Fibroblast of skin of right quadriceps (primary cell): ENCODE data around the gene RAB37.

Experiments
- DNase-seq: peaks from one replicate; pipeline ENCODE4 v3.0.0-alpha.2; 2013

RAB37 gene, protein sequence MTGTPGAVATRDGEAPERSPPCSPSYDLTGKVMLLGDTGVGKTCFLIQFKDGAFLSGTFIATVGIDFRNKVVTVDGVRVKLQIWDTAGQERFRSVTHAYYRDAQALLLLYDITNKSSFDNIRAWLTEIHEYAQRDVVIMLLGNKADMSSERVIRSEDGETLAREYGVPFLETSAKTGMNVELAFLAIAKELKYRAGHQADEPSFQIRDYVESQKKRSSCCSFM

DNA sequence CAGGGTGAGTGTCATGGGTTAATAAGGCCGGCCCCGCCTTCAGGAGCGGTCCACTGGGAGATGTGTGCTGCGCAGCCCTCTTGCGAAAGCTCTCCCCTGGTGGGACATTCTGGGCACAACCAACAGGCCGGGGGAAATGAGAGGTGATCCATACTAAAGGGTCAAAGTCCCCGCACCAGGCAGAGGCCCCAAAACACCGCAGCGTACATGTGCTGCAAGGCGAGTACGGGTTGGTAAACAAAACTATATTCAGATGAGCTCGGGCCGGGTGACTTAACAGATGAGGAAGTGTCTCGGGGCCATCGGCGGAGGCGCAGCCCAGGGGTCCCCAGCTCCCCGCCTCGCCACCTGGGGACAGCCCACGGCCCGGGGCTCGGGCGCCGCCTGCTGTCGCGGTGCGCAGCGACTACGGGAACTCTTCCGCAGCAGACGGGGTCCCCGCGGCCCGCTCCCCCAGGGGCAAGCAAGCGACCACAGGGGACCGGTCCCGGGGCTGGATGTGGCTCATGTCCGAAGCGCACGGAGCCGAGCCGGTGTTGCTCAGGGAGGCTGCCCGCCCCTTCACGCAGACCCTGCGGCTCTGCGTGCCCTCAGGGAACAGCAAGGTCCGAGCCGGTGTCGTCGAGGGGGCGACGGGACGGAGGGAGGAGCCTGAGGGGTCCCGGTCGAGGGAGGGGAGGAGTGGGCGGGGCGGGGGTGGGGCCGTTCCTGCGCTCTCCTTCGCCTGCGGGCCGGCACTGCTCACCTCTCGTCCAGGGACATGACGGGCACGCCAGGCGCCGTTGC, at the start of gene RAB37:
Gene RAB37, plus strand, starts transcription at position 744 of the 786 bp plus-strand sequence. Its CDS starts 17 bp downstream, at position 761.
- no peak for DNase-seq

DNA sequence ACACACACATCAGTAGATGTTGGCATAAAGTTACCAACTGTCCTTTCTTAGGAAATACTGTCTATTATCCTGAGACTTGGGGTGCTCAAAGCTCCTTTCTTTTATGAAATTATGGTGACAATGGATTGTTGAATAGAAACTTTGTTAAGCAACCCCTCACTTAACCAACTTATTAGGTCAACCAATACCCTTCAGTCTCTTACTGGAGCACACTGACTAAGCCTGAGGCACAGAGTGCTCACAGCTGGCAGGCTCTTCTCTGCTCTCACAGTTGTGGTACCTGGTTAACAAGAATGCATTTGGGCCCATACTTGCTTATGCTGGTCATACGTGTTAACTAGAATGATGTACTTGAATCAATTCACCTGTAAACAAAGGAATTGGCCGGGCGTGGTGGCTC, 49.2 kb upstream of the RAB37 start:
- DNase-seq: no peak

DNA sequence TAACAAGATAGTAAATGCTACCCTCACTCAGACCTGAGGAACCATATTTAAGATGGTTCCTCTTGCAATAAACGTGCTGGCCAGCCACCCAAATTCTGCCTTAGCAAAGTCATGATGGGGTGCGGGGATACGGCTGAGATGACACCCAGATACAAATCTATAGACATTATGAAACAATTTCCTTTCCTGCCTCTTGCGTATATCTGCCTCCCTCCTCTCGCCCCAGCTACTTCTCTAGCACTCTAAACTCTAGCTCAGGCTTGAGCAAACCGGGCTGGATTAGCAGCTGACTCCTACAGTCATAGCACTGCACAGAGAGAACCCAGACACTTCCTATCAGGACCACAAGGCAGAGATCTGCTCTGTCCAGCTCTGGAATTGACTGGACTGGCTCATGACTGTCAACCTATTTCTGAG, 46.6 kb upstream of the RAB37 start:
- no peak for DNase-seq

DNA sequence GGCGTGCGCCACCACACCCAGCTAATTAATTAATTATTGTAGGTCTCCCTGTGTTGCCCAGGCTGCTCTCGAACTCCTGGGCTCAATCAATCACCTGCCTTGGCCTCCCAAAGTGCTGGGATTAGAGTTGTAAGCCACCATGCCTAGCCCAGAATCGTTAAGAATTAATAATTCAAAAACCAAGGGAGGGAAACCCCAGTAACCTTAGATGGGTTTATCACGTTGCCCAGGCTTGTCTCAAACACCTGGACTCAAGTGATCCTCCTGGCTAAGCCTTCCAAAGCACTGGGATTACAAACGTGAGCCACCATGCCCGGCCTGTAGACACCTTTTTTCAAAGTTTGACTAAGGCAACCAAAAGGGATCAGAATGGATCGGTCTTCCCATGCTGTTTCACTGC, 45.9 kb upstream of the RAB37 start:
- DNase-seq: no peak

DNA sequence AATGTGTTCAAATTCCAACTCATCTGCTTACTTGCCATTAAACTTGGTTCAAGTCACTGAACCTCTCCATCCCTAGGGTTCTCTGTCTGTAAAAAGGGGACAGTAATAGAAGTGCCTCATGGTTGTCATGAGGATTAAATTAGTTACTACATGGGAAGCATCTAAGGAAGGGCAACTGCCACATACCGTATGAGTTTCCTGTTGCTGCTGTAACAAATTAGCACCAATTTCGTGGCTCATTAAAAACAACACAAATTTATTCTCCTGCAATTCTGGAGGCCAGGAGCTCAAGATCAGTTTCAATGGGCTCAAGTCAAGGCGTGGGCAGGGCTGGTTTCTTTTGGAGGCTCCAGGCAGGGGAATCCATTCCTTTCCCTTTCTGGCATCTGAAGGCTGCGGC, 43.0 kb upstream of the RAB37 start:
- no peak for DNase-seq

DNA sequence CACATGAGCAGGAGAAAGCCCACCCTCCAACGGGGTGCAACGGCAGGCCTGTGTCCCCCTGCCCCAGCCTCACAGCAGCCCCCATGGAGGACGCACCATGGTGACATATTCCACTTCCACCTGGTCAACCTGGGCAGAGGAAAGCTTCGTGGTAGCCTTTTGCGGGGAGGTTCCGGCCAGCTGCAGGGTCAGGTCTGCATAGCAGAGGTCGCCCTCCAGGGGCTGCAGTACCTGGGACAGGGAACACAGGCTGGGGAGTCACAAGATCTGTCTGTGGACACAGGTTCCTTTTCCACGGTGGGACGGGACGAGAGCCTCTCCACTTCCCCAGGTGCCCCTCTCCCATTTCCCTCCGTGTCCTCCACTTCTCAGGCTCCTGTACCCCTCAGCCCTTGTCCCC, 41.4 kb upstream of the RAB37 start:
- no peak for DNase-seq

DNA sequence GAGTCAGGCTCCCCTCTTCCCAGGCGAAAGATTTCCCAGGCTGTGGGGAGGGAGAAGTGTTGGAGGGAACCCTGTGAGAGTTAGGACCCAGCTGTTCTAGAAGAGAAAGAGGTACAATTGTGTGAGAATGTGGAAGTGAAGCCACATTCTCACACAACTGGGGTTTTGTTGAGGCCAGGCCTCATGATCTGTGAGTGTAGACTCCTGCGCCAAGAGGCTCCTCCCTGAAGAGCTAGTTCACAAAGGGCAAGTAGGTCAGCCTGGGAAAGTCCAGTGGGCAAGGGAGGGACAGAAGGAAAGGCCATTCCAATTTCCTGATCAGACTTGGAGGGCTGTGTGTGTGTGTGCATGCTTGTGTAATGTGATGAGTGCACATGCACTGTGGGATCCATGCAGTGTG, 39.5 kb upstream of the RAB37 start:
- DNase-seq: no peak

DNA sequence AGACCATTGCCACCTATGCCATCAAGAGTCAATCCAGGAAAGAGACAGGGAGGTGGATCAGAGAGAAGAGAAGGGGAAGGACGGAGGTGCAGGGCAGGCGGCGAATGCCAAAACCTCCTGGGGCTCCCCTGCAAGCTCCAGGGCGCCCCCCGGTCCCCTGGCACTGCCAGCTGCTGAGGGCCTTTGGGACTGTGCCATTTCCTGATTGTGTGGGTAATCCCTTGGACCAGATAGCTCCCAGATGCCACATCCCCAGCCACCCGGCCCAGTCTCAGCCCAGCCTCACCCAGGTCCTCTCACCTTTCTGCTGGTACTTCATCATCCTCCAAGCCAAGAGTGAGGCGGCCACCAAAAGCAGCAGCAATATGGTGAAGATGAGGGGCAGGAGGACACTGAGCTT, 39.0 kb upstream of the RAB37 start:
- no peak for DNase-seq

DNA sequence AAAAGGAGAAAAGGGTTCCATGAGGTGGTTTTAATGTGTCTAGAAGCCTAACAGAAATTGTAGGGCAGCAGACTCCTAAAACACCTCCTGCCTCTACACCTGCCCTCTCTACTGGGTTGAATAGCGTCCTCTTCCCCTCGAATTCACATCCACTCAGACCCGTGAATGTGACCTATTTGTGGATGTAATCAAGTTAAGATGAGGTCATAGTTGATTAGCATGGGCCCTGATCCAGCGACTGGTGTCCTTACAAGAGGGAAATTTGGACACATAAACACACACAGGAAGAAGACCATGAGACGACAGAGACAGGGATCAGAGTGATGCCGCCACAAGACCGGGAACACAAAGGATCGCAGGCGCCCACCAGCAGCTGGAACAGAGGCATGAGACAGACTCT, 37.8 kb upstream of the RAB37 start:
- DNase-seq: no peak

DNA sequence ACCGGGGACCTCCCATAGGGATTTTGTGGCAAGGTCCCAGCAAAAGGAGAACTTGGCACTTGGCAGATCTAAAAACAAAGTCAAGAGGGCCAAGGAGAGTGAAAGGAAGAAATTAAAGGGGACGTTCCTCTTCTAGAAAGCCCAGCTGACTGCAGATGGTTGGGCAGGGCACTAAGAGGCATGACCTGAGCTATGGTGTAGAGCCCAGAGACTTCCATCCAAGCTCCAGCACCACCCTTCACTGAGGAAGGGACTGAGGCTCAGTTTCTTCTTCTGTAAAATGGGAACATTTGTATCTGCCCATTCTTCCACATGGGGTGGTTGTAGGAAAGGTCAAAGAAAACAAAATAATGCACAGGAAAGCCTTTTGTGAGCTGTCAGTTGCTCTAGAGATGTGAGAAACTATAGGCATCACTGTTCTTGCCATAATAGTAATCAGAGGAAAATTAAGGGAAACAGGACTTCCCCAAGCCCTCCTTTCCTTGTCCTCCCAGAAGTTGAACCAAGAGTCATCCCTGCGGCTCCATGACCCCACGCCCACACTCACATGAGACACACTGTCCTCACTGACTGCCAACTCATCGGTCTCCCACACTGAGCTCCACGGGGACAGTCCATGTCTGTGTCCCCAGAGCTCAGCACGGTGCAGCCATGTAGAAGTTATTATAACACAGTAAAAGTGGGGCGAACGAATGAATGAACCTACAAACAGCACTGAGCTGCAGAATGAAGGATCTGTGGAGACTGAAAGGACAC, 34.8 kb upstream of the RAB37 start:
- DNase-seq: no peak

DNA sequence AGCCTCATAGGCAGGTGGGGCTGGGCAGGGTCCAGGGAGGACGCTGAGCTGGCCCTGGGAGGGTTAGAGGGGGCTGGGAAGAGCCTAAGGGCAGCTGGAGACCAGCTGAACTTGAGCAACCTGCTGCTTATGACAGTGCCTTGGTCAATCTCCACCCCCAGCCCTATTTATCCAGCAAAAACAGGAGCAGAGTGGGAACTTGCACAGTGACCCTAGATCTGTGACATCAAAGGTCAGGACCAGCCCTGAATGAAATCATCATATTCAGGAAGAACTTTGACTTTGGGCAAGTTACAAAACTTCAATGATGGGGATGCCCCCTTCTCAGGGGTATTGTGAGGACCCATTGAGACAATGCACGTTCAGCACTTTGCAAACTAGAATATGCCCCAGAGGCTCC, 33.7 kb upstream of the RAB37 start:
- DNase-seq: no peak

DNA sequence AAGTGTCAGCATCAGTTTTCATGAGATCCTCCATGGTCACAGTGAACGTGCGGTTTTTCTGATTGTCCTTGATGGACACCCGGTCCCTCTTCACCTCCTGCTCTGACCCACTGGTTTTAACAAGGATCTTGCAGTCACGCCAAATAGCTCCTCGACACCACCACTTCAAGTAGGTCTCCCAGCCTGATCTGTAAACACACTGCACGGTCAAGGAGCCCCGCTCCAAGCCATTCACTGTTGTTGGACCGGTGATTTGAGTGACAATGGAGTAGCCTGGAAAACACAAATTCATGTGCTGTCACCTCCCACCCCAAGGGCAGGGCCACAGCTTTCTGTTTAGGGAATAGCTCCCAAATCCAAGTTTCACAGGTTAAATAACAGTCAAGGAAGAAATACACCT, 32.5 kb upstream of the RAB37 start:
- no peak for DNase-seq

DNA sequence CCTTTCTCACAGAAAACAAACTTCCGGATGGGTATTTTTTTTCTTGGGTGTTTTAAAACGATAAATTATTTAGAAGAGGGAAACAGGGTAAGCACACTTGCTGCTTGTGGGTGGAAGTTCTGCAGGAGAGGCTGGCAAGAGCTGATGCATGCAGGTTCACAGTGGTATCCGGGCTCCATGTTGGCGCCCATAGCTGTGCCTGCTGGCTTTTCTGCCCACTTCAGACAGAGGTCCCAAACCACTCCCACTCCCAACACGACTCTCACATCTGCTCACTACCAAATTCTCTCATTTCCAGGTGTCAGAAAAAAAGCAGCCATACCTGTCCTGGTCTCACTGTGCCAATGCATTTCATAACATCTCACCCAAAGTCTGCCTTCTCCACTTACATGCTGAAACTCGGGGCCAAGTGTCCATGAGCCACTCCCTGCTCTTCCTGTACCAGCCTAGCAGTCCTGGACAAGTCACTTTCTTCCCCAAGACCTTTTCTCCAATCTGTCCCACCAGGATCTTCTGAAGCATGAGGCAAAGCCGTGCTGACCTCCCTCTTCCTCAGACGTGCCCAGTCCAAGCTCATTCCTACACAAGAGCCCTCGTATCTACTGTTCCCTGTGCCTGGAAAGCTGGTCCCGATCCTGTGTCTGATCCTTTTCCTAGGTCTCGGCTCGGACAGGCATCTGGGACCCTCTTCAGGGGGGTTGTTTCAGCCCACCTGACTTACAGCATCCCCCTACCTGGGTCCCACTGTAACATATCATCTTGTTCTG, 25.8 kb upstream of the RAB37 start:
- DNase-seq: no peak

DNA sequence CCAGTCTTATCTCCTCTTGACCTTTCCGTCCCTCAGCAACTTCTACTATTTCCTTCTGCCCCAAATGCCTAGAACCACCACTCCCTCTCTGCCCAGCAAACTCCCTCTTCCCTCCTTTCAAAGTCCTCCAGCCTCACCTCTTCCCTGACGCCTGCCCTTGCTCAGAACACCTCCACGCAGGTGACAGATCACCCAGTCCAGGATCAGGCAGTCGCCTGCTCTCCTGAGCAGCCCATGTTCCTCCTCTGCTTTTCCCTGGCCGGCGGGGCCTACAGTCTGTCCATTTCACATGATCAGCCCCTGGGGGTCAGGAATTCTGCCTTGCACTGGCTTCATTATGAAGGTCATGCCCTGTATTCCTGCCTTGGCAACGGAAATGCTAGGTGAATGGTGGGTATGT, 24.8 kb upstream of the RAB37 start:
- DNase-seq: no peak

DNA sequence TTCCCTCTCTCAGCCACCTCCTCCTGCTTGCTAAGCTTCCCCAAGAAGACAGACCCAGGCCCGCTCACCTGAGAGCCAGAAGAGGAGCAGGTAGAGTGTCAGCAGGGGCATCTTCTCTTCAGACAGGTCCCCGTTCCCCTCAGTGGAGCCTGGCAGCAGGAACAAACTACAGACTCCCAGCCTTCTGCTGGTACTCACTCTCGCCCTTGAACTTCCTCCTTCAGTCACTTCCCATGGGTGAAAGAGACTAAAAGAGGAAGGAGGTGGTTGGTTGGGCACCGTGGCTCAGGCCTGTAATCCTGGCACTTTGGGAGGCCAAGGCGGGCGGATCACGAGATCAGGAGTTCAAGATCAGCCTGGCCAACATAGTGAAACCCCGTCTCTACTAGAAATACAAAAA, 24.3 kb upstream of the RAB37 start, which contains the start of gene CD300LF:
Gene CD300LF, minus strand, starts transcription at position 168 of the 400 bp plus-strand sequence. Its CDS starts 57 bp downstream, at position 111.
- no peak for DNase-seq

DNA sequence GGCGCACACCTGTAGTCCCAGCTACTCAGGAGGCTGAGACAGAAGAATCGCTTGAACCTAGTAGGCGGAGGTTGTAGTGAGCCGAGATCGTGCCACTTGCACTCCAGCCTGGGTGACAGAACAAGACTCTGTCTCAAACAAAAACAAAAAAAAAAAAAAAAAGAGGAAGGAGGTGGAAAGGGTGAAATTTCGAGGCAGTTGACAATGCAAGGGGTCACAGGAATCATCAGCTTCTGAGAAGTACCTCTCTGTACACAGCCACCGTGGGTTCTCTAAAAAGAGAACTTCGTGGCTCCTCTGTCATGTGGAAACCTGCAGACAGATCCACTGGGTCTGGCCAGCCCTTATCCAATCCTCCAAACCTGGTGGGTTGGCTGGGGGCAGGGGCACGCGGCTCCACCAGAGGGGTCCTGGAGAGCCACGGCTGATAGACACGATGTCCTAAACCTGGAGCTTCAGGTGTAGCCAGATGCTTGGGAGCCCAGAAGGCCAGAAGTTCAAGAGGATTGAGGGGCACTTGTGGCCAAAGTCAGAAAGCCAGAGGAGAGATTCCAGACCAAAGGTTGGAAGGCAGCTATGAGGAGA, 23.8 kb upstream of the RAB37 start:
- no peak for DNase-seq

DNA sequence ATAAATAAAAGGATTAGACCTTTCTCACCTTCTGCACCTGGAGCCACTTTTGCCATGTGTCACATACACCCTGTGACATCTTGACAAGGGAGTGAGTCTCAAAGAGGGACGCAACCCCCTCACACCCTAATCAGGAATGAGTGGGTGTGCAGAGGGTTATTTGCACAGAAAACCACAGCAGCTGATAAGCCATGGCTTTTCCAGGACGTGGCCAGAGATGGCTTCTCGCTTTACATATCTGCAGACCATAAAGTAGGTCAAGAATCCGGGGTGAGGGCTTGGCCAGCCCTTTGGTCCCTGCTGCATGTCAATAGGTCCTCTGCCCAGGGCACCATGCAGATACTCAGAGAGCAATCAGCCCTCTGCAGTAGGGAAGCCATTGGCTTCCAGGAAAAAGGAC, 21.9 kb upstream of the RAB37 start:
- no peak for DNase-seq

DNA sequence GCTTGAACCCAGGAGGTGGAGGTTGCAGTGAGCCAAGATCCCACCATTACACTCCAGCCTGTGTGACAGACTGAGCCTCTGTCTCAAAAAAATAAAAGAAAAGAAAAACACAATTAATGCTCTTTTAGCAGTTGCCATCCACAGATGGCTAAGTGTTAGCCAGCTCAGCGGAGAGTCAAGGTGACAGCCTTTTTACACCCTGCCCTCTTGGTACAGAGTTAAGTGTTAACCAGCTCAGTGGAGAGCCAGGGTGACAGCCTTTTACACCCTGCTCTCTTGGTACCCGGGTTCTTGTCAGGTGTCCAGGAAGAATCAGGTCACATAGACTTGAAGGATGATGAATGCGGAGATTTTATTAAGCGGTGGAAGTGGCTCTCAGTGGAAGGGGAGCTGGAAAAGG, 16.6 kb upstream of the RAB37 start:
- no peak for DNase-seq

DNA sequence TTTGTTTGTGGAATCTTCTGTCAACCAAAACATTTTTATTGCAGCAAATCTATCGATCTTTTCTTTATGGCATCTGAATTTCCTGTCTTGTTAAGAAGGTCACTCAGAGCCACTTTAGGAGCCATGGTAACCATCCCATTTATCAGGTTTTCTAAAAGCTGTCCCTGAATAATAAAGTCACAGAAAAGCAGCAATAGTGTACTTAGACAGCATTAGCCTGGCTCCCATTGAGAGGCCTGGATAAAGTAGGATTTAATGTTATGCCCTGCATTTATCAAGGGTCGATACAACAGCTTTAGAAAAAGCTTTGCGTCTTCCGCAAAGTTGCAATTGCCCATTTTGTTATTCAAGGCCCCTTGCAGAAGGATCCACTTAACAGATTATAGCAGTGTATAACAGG, 14.3 kb upstream of the RAB37 start:
- no peak for DNase-seq

DNA sequence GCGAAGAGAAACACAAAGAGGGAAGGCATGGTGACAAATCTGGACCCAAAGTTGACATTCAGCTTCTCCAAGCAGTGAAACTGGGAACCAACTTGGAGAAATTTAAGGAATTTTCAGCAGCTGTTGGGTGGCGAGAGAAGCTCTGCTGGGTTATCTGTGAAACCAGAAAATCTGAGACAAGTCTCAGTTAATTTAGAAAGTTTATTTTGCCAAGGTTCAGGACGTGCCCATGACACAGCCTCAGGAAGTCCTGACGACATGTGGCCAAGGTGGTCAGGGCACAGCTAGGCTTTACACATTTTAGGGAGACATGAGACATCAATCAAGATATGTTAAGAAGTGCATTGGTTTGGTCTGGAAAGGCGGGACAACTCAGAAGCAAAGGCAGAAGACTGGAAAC, 13.2 kb upstream of the RAB37 start:
- DNase-seq: no peak

DNA sequence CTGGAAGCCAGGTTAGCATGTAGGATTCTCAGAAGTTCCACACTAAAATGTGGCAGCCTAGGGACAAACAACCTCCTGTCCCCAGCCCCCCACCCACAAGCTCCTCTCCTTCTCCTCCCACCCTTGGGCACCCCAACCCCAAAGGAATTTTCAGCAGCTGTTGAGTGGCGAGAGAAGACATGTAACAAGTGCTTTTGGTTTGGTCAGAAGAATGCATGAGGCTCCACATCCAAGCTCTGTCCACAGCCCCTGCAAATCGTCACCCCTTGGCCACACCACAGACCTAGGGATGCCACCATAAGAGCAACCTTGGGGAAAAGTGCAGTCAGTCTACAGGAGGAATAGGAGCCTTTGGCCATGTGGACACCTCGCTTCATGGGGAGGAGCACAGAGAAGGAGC, 11.9 kb upstream of the RAB37 start:
- DNase-seq: no peak

DNA sequence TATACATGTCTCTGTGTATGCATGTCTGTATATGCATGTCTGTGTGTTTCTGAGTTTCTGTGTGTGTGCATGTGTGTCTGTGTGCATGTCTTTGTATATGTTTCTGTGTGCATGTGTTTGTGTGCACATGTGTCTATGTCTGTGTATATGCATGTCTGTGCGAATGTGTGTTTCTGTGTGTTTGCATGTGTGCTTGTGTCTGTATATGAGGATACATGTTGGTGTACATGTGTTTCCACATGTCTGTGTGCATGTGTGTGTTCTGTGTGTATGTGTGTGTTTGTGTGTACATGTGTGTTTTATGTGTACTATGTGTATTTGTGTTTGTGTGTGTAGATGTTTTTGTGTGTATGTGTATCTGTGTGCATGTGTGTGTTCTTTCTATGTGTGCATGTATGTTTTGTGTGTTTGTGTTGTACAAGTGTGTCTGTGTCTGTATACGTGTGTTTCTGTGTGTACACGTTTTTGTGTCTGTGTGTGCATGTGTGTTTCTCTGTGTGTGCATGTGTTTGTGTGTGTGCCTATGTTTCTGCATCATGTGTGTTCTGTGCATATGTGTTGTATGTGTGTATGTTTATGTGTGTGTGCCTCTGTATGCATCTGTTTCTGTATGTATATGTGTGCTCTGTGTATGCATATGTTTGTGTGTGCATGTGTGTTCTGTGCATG, 8.9 kb upstream of the RAB37 start:
- no peak for DNase-seq
